ENCODE data around the gene TMEM117.
"Not testable (repeated sequence)": the region's sequence is repeated elsewhere in the genome, so short reads cannot be mapped to it uniquely, and the experiment has no call there.

The TMEM117 gene

DNA sequence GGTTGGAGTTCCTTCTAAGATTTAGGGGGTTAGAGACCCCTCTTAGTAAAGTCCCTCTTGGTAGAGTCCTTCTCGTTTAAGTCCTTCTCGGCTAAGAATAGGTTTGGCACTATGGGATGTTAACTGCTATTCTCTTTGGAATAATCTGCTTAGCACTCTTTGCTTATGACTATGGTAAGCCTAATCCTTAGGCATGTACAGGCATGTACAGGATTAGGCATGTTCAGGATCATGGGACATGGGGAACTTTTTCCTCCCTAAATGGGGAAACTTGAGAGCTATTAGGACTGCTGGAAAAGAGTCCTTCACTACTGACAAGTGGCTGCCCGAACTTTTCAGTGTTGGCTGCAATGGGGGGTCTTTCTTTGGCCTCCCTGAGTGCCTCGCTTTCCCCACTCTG lies 193.3 kb downstream of the TMEM117 start:
- H3K4me3 ChIP-seq (ENCODE audit: low read length) = no peak overlapping the region
- TF ChIP-seq, protein P1, sequence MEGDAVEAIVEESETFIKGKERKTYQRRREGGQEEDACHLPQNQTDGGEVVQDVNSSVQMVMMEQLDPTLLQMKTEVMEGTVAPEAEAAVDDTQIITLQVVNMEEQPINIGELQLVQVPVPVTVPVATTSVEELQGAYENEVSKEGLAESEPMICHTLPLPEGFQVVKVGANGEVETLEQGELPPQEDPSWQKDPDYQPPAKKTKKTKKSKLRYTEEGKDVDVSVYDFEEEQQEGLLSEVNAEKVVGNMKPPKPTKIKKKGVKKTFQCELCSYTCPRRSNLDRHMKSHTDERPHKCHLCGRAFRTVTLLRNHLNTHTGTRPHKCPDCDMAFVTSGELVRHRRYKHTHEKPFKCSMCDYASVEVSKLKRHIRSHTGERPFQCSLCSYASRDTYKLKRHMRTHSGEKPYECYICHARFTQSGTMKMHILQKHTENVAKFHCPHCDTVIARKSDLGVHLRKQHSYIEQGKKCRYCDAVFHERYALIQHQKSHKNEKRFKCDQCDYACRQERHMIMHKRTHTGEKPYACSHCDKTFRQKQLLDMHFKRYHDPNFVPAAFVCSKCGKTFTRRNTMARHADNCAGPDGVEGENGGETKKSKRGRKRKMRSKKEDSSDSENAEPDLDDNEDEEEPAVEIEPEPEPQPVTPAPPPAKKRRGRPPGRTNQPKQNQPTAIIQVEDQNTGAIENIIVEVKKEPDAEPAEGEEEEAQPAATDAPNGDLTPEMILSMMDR (conservative IDR thresholded peaks at IDR 0.05; ENCODE audit: low read depth, low read length) = no peak
- DNase-seq (ENCODE audit: low read depth) = no peak

DNA sequence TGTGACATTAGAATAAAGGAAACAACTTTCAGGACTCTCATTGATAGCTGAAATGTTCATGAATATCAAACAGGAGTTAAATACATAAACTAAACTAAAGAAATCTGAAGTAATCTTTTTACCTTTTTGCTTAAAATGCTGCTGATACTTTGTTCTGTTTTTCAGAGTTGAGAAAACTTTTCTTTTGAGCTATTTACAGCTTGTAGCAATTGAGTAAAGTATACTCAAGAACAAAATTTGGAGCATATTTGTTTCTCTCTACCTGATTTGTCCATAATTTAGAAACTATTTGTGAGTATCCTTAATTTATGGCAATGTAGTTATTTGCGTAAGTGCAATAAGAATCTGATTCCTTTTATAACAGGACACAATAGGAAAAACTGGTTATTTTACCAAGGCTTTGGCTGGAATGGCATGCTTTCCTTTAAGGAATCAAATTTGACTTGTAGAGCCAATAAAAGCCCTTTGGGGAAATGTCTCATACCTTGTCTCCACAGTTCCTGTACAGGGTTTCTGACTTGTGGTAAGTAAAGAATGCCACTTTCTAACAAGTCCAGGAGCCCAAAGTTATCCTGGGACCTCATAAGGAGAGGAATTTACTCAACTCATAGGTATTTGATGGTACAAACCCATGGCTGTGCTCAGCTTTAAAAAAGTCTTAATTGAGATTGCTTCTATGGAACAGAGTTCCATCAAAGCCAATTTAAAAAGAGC lies 195.7 kb downstream of the TMEM117 start:
- no peak for DNase-seq (ENCODE audit: low read depth)
- no peak overlapping the region for H3K4me3 ChIP-seq (ENCODE audit: low read length)
- TF ChIP-seq, protein P1 (conservative IDR thresholded peaks at IDR 0.05; ENCODE audit: low read depth, low read length) = no peak

DNA sequence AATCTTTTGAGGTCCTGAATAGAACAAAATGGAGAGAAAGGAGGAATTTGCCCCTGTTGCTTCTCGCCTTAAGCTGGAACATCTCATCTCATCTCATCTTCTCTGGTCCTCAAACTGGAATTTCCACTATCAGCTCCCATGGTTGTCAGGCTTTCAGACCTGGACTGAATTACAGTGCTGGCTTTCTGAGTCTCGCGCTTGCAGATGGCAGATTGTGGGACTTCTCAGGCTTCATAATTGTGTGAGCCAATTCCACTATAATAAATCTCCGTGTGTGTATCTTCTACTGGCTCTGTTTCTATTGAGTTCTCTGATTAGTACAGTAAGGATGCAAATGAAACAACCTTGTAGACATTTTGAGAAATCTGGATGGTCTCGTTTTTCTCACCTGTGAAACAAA lies 199.0 kb downstream of the TMEM117 start:
- no peak for DNase-seq (ENCODE audit: low read depth)
- TF ChIP-seq, protein P1 (conservative IDR thresholded peaks at IDR 0.05; ENCODE audit: low read depth, low read length) = no peak
- no peak overlapping the region for H3K4me3 ChIP-seq (ENCODE audit: low read length)

DNA sequence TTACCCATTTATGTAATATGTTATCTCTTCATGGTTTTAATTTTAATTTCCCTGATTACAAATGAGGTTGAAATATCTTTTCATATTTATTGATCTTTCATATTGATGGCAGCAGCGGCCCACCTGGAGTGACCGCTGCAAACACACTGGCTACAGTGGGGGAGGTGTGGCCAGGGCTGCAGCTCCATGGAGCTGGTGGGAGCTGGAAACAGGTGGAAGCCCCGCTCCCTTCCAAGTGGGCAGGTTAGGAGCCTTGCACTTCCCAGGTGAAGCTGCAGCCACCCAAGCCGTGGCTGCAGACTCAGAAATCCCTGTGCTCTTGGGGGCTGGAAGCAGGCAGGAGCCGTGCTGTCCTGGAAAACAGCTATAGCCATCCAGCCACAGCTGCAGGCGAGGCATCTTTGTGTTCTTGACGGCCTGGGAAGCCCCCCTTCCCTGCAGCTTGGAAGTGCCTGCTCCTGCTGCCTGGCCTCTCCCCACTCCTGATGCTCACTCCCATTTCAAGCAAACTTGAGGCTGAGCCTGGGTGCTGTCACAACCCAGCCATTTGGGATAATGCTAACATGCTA lies 201.1 kb downstream of the TMEM117 start:
- TF ChIP-seq, protein P1 (conservative IDR thresholded peaks at IDR 0.05; ENCODE audit: low read depth, low read length) = no peak
- DNase-seq (ENCODE audit: low read depth) = no peak
- H3K4me3 ChIP-seq (ENCODE audit: low read length) = no peak overlapping the region

DNA sequence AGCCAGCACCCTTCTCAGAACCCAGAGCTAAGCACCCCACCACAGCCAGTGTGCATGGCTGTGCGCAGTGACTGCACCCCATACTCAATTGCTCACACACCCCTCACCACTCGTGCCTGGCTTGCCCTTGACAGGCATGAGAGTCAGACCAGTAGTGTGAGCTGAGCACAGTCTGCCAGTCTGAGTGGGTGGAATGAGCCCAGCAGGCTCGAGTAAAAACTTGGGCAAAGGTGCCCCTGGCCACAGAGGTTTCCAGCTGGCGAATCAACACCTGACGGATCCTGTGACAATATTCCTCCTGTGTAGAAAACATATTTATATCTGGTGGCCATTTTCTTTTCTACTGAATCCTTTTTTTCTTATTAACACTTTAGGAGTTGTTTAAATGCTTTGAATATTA lies 202.5 kb downstream of the TMEM117 start:
- no peak overlapping the region for H3K4me3 ChIP-seq (ENCODE audit: low read length)
- TF ChIP-seq, protein P1 (conservative IDR thresholded peaks at IDR 0.05; ENCODE audit: low read depth, low read length) = no peak
- no peak for DNase-seq (ENCODE audit: low read depth)

DNA sequence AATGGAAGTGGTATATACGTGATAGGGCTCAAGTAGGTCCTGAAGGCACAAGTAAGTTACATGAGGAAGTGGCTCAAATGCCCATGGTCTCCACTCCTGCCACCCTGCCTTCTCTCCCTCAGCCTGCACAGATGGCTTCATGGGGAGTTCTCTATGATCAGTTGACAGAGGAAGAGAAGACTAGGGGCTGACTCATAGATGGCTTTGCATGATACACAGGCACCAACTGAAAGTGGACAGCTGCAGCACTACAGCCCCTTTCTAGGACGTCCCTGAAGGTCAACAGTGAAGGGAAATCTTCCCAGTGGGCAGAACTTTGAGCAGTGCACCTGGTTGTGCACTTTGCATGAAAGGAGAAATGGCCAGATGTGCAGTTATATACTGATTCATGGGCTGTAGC lies 208.6 kb downstream of the TMEM117 start:
- not testable (repeated sequence) for H3K4me3 ChIP-seq (ENCODE audit: low read length); DNase-seq (ENCODE audit: low read depth)

DNA sequence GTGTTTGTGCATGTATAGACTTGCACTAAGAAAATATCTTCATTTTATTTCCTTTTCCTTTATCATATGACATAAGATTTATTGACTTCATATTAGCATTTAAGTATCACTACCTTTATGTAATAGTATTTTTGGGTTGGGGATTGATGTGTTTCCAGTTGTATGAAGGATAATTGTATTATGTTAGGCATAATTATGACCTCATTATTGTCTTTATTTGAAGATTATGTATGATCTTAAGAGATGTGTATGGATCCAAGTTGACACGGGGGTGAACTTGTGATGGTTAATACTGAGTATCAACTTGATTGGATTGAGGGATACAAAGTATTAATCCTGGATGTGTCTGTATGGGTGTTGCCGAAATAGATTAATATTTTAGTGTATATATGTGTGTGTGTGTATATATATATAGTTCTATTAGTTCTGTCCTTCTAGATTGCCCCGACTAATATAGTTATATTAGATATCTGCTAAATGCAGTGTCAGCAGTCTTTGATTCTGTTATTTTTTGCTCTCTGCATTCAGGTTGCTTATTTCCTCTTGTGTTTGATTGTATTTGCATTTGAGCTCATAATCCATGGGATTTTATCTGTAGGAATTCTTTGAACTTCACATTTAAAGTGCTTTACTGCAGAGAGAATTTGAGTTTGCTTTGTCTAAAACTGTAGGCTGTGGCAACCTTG lies 211.0 kb downstream of the TMEM117 start:
- no peak overlapping the region for H3K4me3 ChIP-seq (ENCODE audit: low read length)
- no peak for DNase-seq (ENCODE audit: low read depth)
- TF ChIP-seq, protein P1 (conservative IDR thresholded peaks at IDR 0.05; ENCODE audit: low read depth, low read length) = no peak
